Suppressor macrophage treated with lipopolysaccharide for 1 hour (primary cell): ENCODE measurements around the gene SPX.

Source experiments
- DNase-seq, 3 donors: peaks; one replicate each; pipeline ENCODE4 v3.0.0-alpha.2; 2020 to 2022

Gene SPX, protein sequence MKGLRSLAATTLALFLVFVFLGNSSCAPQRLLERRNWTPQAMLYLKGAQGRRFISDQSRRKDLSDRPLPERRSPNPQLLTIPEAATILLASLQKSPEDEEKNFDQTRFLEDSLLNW

DNA sequence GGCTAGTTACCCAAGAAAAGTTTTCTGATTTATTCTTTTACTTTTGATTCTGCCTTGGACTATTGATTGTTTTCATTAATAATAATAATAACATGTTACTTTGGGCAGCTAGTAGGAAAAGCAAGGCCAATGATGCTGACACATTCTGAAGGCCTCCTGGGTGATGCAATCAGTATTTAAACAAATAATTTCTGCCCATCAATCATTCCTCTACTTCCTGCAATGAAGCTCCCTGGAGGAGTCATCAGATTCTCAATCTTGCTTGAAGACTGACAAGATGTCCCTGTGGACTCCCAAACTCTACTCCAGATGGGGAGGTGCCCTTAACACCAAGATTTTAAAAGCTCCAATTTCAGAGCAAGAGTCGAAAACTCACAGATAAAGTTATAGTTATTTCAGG, at the start of gene SPX:
Gene SPX (plus strand): TSS at position 244 of the 400 bp plus-strand sequence. CDS start 177 bp downstream, outside the sequence.
- no peak for DNase-seq

DNA sequence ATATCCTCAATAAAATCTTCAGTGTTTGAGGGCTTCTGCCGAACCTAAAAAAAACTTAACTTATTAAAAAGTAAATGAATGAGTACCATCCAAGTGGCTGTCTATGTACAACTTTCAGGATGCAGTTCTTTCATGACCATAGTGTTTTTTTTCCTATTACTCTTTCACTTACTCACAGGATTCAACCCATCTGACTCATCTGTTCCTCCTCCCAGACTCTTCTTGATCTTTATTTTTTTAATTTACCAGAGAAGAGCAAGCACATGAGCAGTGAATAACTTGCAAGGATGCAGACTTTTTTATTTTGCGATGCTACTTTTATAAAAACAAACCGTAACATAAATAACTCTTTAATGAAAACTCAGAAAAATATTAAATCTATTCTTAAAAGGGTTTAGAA, 49.1 kb upstream of the SPX start:
- no peak for DNase-seq

DNA sequence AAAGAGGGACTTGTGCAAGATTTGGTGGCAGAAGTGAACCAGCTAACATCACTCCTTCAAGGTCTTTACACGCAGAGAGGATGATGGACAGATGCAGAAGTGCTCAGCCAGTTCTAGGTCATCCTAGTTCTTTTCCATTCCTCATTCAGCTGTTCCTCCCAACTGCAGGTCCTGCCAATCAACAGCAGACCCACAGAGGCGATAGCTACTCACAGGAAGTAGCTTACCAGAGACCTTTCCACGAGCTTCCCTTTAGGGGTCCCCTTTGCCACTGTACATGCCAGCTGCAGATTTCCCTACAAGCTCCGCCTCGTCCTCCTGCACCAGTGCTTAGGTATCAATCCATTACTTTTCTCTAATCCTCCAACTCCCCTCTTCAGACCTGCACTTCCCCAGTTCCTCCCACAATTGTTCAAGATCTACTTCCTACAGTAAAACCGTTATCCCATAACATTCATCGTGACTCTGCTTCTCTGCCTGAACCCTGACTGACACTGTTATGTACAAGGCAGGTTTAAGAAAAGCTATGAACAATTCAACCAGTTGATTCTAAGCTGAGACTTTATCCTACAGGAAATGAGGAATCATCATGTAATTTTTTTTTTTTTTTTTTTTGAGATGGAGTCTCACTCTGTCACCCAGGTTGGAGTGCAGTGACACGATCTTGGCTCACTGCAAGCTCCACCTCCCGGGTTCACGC, 47.2 kb upstream of the SPX start:
- peak in 1 of 3 donors; percentile 26 for DNase-seq

DNA sequence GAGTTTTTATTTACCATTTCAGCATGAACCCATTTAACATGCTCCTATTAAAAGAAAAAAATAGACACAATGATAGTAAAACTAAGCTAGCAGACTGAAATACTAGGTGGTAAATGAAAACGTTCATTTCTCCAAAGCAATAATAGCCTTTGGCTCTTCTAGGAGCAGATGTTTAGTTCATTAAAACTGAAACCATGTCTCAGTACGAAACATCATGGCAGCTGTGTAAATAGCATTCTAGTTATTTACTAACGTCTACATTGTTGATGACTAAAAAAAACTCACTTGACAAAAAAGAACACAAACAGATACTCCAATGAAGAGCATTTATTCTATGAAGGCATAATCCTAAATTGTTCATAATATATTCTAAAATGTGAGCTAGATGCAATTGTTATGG, 42.6 kb upstream of the SPX start:
- DNase-seq = no peak

DNA sequence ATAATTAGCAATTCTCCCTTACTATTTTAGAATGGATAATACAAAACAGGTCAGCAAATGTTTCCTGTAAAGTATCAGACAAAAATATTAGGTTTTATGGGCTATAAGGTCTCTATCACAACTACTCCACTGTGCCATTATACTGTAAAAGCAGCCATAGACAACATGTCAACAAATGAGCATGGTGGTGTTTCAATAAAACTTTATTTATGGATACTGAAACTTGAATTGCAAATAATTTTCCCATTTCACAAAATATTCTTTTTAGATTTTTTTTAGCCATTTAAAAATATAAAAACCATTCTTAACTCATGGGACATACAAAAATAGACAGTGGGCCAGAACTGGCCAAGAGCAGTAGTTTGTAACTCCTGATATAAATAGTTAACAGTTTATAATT, 40.1 kb upstream of the SPX start:
- DNase-seq = no peak

DNA sequence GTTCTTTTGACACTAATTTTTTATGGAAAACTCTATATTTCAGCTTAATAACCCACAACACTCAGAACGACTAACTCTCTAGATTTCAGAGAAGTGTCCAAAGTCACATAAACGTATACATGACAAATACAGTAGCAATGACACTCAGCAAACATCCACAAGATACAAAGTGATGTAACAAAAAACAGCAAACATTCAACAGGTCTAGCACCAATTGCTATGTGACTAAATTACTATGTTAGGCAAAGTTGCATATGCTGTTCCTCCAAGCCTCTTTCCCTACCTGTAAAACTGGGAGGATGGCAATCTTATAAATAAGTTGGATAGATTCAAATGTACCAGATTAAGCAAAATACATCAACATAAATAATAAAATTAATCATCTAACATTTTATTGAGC, 26.3 kb upstream of the SPX start:
- DNase-seq = no peak

DNA sequence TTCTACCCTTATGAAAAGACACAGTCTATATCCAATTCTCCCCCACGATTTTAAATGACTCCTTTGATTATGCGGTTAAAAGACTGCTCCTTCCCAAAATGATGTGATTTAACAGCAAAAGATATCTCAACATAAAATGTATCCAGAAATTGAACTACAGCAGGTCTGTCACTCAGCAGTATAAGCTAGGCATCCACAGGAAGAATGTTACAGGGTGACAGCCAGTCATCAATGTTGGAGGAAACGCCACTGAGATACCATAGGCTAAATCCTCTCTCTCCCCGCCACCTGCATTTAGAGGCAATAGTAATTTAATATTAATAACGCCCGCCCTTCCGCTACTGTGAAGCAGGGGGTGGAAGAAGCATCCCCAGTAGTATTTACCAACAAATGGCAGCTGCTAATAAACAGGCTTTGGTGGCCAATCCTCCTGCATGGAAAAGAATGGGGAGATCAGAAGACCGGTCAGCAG, 25.3 kb upstream of the SPX start:
- no peak for DNase-seq

DNA sequence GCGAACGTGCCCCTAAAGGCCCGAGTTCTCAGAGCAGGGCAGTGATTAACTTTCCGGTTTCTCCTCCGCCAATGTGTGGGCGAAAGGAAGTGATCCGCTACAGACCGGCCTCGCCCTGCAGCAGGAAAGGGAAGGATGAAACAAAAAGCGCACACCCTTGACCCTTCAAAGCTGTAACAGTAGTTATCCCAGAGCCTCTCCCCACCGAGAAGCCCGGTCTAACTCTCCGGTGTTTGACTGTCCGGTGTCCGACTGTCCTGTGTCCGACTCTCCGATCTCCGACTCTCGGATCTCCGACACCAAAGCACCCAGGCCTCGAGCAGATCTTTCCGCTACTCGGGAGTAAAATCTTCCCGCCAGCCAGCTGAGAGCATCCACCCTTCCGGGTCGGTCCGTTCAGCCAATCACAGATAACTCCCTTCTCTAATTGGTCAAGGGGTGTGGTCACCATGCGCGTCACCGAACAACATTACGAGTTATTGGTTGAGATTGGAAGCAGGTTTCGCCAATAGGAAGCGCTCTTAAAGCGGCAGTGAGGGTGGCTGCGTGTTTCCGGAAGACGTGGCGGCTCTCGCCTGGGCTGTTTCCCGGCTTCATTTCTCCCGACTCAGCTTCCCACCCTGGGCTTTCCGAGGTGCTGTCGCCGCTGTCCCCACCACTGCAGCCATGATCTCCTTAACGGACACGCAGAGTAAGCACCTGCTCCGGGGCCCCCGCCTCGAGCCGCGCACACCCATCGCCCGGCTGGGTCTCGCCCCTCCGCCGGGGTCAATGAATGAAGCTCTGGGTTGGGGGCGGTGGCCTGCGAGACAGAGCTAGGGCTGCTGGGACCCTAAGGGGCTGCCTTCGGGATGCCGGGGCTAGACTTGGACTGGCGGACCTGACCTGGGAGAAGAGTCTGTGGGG, 24.6 kb upstream of the SPX start, which contains the start of the genes GOLT1B and RECQL:
Gene GOLT1B (plus strand): TSS at position 532 of the 906 bp plus-strand sequence. CDS start 135 bp downstream, at position 667.
Gene RECQL (minus strand): TSS at position 378 of the 906 bp plus-strand sequence. CDS start 2,065 bp downstream, outside the sequence.
- peak; percentile 94 to 99 (median 98) for DNase-seq

DNA sequence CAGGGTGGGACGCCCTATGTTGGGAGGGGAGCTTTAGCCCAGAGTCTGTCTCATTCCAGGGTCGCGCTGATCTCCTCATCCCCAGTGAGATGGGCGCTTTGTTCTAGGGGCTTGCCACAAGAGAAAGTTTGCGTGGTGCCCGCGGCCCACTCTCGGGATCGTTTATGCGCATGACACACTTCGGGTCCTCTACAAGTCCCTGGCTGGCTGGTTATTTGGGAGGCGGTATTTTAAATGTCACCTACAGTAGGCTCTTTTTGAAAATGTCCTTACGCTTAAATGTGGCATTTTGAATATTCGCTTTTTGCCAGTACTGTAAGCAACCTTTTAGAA, 24.0 kb upstream of the SPX start:
- peak; percentile 62 to 77 (median 63) for DNase-seq

DNA sequence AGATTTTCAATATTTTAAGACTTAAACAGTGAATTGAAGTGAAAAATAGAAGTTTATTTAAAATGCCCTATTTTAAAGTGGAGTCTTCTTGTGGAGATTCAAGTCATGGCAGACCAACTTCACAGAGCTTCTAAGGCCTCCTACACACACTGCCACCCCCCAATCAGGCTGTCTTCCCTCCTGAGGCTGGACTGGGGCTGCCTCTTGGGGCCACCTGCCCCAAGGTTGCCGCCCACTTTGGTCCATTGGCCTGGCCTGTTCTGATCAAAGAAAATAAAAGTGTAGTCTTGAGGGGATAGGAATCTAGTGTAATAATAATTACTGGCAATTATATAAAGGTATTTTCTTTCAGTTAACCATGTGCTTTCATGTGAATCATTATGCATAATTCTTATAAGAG, 23.2 kb upstream of the SPX start:
- DNase-seq = no peak

DNA sequence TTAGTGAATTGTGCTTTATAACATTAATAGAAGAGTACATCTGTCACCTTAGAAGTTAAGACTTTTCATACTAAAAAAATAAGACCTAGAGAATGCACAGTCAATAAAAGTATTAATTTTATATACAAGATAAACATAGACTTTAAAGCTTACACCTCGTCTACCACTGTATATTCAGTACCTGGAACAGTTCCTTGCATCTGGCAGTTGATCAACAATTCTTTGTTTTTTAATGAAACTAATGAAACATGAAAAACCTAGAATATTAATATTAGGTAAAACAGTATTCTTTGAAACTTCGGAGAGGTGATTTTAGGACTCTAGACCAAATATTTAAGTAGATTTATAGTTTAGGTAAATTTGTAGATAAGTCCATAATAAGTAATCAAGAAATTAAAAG, 20.2 kb upstream of the SPX start:
- no peak for DNase-seq

DNA sequence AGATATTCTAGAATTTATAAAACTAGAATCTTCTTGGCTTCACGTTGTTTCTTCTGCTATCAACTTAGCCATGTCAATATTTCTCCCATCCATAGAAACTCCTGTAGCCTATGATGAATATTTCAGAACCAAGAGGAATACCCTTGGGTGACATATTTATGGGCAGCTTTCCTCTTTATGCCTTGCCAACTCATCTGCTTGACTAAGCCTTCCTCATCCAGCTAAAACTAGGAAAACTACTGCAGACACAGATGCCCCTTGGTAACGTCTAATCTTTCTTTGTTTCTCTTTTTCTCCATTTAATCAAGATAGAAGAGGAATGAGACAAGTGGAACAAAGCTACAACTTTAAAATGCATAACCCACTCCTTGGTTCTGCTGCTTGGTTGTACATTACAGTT, 18.2 kb upstream of the SPX start:
- DNase-seq = no peak

DNA sequence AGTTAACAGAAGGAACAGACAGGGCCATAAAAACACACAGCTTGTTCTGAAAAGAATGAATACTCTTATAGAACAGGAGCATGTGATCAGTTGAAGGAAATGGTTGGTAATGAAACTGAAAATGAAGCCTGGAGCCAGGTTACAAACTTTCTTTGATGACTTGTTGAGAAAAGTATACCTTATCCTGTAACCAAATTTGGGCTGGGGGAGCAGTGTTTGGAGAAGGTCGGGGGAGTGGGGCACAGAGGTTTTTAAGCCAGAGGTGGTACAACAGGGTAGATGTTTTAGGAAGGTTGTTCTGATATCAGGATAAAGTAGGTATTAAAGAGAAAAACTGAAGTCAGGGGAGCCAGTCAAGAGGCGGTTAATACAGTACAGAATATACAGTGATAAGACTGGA, 16.3 kb upstream of the SPX start:
- no peak for DNase-seq

DNA sequence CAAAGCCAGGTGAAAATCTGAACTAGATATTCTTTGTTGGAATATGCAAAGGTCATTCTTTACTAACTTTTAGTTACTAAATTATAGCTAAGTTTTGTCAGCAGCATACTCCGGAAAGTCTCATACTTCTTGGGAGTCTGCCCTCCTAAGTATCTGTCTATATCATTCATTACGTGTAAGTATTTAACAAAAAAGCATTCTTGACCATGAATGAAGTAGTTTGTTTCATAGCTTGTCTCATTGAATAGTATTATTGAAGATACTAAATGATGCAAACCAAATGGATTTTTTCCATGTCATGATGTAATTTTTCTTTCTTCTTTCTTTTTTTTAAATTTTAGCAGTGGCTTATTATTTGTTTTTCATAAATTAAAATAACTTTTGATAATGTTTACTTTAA, 9.8 kb upstream of the SPX start:
- DNase-seq = no peak

DNA sequence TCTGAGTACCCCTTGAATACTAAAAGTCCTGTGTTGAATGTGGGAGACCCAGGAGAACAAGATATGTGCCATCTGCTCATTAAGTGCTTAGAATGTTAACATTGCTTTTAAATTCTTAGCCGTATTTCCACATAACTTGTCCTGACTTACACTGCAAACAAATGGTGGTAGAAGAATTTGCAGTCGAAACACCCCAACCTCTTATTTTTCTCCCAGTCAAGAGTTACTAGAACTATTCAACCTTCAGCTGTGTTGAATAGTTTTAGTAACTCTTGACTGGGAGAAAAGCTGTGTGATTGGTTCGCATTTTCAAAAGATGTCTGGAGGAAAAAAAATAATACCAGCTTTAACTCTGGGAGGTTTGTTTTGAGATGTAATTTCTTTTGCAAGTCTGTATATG, 7.6 kb upstream of the SPX start:
- DNase-seq = no peak

DNA sequence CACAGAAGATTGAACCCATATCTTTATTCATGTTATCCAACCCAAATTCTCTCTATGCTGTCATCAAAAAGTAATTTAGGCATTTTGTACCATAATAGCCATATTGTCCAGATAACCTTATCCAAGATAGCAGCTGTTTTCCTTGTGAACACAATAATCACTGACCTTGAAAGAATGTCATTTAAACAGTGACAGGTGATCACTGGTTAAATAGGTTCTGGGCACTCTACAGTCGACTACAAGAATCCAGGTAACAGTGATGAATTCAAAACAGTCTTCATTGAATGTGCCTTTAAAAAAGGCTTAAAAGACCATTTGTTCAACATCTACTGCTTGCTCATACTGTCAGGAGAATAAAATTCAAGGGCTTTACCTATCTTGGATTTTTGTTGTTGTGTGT, 4.6 kb upstream of the SPX start:
- DNase-seq = no peak

DNA sequence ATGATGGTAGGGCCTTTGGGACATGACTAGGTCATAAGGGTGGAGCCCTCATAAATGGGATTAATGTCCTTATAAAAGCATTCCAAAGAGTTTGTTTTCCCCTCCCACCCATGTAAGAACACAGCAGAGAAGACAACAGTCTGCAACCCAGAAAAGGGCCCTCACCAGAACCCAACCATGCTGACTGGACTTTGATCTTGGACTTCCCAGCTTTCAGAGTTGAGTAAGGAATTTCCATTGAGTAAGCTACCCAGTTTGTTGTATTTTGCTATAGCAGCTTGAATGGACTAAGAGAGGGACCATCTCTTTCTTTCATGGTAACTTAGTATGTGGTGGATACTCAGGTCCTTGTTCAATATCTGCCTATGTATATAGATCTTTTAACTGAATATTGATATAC, 2.9 kb upstream of the SPX start:
- no peak for DNase-seq

DNA sequence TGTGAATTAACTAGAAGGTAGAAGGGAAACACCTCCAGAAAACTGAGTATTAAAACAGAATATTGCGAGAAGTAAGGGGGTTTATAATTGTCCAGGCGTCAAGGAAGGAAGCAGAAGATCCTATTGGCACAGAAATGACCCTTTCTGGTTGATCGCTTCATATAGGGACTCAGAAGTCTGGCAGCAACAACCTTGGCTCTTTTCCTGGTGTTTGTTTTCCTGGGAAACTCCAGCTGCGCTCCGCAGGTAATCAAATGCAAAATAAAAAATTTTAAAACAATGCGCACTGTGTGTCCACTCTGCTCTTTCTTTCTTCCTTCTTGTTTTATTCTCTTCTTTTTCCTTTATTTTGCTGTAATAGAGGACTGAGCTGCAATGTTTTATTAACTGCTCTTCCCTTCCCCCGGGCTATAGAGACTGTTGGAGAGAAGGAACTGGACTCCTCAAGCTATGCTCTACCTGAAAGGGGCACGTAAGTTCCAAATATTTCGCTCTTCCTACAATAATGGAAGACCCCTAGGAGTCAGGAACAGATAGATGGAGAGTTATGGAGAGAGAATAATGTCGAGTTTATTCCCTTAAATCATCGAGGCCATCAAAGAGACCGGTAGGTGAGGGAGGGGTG, 737 bp downstream of the SPX start:
- no peak for DNase-seq

DNA sequence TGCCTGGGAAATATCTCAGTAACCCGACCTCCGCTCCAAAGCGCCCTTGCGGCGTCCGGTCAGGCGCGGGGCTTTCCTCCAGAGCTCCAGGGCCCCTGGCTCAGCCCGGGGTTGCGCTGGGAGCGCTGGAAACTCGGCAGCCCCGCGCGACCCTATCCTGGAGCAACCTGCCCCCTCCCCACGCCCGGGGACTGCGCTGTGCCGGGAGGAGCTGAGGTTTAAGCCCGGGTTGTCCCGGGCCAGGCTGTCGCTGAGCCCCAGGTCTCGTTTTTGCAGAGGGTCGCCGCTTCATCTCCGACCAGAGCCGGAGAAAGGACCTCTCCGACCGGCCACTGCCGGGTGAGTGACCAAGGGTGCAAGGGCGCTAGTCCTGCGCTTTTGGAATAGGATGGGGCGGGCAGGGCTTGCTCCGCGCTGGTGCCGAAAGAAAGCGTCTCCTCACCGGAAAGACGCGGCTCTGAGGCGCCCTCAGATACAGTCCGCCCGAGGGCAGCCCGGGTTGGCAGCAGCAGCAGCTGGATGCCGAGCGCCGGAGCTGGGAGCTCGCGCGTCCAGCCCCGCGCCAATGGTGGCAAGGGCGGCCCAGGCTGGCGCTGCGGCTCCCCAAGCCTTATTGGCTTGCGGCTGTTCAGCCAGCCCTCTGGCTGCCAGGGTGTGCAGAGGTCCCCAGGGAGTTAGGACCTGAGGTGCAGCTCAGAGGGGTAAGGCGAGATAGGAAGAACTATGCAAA, 1.5 kb downstream of the SPX start:
- peak in 1 of 3 donors; percentile 36 for DNase-seq

DNA sequence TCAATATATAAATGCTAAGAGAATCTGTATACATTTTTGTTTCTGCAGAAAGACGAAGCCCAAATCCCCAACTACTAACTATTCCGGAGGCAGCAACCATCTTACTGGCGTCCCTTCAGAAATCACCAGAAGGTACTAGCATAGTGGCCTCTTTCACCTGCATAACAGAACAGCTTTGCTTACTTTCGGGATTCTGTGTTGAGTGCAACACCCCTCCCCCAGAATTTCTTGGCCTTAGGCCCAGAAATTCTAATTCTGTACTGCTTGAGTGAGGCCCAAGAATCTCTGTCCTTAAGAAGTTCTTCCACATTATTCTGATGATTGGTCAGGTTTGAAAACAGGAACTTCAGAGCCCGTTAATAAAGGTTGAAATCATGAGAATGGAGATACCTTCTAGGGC, 2.9 kb downstream of the SPX start:
- no peak for DNase-seq

DNA sequence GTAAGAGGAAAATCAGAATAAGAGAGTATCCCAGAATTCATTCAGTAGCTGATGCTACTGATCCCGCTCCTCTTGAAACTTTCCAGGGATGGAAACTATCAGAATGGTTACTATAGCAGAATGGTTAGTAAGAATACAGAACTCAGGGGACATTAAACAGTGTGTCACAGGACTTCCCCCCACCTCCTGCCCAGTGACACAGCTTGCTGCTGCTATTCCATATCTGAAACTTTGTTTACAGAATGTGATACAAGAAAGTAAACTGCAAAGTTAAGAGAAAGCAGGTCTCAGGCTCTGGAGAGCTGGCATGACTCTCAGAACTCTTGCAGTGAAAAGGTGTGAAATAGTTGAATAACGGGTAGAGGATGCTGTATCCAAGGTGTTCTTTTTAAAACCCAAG, 3.4 kb downstream of the SPX start:
- no peak for DNase-seq

DNA sequence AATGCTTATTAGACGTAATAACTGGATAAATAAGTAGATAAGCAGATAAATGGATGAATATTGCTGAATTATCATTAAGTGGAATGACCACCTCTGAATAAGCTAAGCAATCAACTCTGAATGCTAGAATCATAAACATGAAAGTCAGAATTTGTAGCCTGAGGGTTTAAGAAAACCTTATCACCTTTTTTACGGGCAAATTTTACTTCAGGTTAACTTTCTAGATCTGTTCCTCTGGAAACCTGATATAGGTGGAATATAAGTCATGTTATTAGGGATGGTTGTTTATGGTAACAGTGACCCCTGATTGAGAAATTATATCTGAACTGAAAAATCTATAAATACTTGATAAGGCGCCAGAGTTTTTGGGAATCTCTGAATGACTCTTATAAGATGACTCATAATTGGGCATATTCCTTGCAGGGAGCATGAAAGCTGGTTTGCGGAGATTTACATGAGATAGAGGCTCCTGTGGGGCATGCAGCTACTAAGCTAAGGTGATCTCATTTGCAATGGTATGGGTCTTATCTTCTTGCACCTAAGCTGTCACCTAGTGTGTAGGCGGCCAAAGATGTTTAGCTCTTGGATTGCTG, 12.1 kb downstream of the SPX start:
- no peak for DNase-seq
